ENCODE data around the gene CLEC2D. TPM values are rescaled to one million over a fixed set of nuclear protein-coding genes. Genes with fewer than 3 reads are reported as not detected.
A peak's percentile ranks its signal among the peaks of the same experiment; 100 is the strongest.
"Not testable (repeated sequence)": the region's sequence is repeated elsewhere in the genome, so short reads cannot be mapped to it uniquely, and the experiment has no call there.

The CLEC2D gene
- total RNA-seq, 1 donor from 2014 or later = 0.99 TPM

DNA sequence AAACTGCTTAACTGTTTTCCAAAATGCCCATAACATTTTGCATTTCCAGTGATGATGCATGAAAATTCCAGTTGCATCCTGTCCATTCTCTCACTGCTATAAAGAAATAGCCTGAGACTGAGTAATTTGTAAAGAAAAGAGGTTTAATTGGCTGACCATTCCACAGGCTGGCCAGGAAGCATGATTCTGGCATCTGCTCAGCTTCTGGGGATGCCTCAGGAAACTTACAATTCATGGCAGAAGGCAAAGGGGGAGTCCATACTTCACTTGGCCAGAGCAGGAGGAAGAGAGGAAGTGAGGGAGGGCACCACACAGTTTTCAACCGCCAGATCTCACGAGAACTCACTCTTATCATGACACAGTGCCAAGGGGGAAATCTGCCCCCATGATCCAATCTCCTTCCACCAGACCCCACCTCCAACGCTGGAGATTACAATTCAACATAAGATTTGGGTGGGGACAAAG is 18.2 kb upstream of the CLEC2D start:
- DNase-seq (ENCODE audit: low read depth in 2 of 2) = peak; percentile 4 to 90

DNA sequence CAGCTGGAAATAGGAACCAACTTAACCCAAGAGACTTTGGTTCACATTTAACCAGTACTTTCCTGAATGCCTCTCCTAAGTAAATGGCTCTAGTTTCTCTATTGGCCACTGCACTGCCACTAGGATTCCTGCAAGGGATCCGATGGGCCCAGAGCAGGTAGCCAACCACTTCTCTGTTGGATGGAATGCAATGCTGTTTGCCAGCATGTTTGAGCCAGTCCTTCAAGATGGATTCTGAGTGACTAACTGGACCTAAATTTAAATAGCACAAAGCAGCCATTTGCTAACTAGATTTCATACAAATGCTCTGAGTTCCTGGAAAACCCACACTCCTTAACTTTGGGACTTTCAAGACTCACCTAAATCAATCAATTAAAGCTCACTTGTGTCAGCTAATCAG is 9.5 kb upstream of the CLEC2D start:
- DNase-seq (ENCODE audit: low read depth in 2 of 2) = no peak

DNA sequence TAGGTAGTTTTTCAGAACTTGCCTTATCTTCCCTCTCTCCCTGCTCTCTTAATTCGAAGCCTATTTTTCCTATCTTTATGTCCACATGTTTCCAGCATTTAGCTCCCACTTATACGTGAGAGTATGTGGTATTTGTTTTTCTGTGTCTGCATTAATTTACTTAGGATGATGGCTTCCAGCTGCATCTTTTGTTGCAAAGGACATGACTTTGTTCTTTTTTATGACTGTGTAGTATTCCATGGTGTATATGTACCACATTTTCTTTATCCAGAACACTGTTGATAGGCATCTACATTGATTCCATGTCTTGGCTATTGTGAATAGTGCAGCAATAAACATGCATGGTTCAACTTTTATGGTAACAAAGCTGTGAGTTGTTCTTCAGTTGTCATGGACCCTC is 7.8 kb upstream of the CLEC2D start:
- DNase-seq (ENCODE audit: low read depth in 2 of 2) = no peak

GRCh38 chr12:9662488-9662887 is 7.0 kb upstream of the CLEC2D start:
- DNase-seq (ENCODE audit: low read depth in 2 of 2) = no peak

GRCh38 chr12:9667403-9668160 is 1.9 kb upstream of the CLEC2D start:
- no peak for DNase-seq (ENCODE audit: low read depth in 2 of 2)

DNA sequence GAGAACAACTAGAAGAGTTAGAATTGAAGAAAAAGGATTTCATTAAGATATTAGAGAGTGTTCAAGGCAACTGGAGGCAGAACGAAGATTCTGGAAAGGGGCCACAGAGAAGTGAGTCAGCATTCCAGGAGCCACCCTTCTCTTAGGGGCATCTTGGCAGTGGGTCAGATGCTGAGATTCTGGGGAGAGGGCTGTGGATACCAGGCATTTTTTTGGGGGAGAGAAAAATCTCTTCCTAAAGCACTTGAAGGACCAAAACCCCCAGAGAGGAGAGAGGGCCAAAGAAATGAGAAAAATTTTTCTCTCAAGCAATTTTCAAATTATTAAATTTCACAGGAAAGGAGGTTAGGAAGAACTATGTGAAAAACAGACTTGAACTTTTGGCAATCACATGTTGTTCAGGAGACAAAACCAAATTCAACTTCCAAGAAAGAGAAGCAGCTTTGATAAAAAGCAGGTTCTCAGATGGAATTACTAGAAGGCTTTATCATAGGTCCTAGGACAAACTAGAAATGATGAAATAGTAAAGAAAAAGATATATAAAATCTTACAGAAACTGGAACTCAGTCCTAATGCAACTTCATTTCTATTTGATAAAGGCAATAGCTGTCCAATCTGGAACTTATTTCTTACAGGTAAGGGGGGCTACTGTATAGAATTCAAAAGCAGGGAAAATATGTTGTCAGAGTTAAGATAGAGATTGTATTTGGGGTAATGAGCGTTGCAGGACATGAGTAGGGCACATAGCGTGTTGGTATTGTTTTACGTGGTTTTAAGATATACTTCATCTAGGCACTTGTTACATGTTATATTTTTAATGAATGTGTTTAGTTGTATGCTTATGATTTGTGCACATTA is 1.1 kb upstream of the CLEC2D start:
- peak in 1 of 2 donors; percentile 8 for DNase-seq (ENCODE audit: low read depth in 2 of 2)

GRCh38 chr12:9669019-9669326 is 540 bp upstream of the CLEC2D start:
- no peak for DNase-seq (ENCODE audit: low read depth in 2 of 2)

- DNase-seq (ENCODE audit: low read depth in 2 of 2) = not testable (repeated sequence)
Measured at GRCh38 chr12:9672340-9672739, 2.8 kb downstream of the CLEC2D start.

- DNase-seq (ENCODE audit: low read depth in 2 of 2) = peak; percentile 76 to 95
Measured at GRCh38 chr12:9673404-9674225, 4.1 kb downstream of the CLEC2D start.

DNA sequence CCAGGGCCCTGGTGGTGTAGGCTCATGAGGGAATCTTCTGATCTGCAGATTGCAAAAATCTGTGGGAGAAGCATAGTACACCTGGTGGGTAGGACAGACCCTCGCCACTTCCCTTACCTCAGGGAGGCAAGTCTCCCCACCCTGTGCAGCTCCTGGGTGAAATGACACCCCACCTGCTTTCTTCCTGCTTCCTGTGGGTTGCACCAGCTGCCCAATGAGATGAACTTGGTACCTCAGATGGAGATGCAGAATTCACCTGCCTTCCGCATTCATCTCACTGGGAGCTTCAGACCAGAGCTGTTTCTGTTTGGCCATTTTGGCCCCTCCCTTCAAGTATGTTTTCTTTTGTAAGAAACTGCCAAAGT is 4.7 kb downstream of the CLEC2D start:
- no peak for DNase-seq (ENCODE audit: low read depth in 2 of 2)

- not testable (repeated sequence) for DNase-seq (ENCODE audit: low read depth in 2 of 2)
Measured at GRCh38 chr12:9682508-9682907, 13.0 kb downstream of the CLEC2D start.

DNA sequence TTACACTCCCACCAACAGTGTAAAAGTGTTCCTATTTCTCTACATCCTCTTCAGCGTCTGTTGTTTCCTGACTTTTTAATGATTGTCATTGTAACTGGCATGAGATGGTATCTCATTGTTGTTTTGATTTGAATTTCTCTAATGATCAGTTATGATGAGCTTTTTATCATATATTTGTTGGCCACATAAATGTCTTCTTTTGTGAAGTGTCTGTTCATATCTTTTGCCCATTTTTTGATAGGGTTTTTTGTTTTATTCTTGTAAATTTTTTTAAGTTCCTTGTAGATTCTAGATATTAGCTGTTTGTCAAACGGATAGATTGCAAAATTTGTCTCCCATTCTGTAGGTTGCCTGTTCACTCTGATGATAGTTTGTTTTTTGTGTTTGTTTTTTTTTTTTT is 13.4 kb downstream of the CLEC2D start:
- not testable (repeated sequence) for DNase-seq (ENCODE audit: low read depth in 2 of 2)

- DNase-seq (ENCODE audit: low read depth in 2 of 2) = not testable (repeated sequence)
Measured at GRCh38 chr12:9685366-9685765, 15.9 kb downstream of the CLEC2D start.

DNA sequence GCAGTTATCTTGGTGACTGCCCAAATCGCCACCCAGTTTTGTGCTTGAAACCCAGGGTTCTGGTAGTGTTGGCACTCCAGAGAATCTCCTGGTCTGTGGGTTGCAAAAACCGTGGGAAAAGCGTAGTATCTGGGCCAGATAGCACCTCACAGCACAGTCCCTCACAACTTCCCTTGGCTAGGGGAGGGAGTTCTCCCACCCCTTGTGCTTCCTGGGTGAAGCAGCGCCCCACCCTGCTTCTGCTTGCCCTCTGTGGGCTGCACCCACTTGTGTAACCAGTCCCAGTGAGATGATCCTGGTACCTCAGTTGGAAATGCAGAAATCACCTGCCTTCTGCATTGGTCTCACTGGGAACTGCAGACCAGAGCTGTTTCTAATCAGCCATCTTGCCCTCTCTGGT is 16.4 kb downstream of the CLEC2D start:
- DNase-seq (ENCODE audit: low read depth in 2 of 2) = no peak

- peak in 1 of 2 donors; percentile 34 for DNase-seq (ENCODE audit: low read depth in 2 of 2)
Measured at GRCh38 chr12:9687228-9687627, 17.7 kb downstream of the CLEC2D start.

- DNase-seq (ENCODE audit: low read depth in 2 of 2) = no peak
Measured at GRCh38 chr12:9692909-9693308, 23.4 kb downstream of the CLEC2D start.

DNA sequence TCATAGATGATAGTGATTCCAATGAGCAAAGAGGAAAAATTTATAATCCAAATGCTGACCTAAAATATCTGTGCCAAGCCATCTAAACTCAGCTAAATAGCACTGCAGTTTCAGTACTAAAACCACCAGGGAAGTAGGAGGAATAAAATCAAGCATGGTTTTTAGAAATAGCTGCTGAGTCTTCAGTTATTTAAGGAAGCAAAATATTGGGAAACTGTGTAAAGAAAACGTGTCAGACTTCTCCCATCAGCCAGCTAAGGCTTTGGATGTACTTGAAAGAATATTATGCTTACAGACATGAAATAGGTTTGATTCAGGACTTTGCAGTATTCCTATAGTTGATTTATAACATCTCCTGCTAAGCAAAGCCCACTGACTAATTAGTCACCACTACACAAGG is 24.7 kb downstream of the CLEC2D start:
- no peak for DNase-seq (ENCODE audit: low read depth in 2 of 2)

GRCh38 chr12:9695150-9695549 is 25.6 kb downstream of the CLEC2D start:
- DNase-seq (ENCODE audit: low read depth in 2 of 2) = not testable (repeated sequence)

DNA sequence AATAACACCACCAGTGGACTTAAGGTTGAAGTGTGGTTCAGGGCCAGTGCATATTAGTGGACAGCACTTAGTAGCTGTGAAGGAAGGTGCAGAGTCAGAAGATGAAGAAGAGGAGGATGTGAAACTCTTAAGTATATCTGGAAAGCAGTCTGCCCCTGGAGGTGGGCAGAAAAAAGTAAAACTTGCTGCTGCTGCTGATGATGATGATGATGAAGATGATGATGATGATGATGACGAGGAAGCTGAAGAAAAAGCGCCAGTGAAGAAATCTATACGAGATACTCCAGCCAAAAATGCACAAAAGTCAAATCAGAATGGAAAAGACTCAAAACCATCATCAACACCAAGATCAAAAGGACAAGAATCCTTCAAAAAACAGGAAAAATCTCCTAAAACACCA is 26.1 kb downstream of the CLEC2D start:
- not testable (repeated sequence) for DNase-seq (ENCODE audit: low read depth in 2 of 2)

DNA sequence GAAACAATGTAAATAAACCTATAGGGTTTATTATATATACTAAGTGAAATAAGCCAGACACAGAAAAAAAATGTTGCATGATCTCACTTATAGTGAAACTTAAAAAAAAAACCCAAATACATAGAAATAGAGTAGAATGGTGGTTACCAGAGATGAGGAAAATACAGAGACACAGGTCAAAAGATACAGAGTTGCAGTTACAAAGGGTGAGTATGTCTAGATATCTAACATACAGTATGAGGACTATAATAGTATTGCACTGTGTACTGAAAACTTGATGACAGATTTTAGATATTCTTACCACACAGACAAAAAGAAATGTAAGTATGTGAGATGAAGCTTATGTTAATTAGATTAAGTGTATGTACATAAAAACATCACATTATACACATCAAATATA is 28.1 kb downstream of the CLEC2D start:
- no peak for DNase-seq (ENCODE audit: low read depth in 2 of 2)

DNA sequence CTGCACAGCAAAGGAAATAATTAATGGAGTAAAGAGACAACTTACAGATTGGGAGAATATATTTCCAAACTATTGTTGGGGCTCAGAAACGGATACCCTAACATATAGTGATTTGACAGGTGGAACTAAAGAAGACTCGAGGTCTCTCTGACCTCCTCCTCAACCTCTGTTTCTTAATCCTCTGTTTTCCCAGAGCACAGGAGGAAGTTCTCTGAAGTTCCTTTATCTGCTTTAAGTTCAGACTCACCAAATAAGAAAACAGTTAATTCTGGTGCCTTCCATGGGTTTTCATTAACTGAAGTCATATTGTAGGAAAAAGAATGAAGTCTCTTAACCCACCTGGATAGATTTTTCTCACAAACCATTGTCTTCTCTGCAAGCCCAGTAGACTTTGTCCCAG is 29.2 kb downstream of the CLEC2D start:
- DNase-seq (ENCODE audit: low read depth in 2 of 2) = no peak

All from lung microvascular endothelial cell (primary cell).